Uterus (tissue), 2 donors: ENCODE measurements around the gene CCN2.

Experiments used
- POLR2A ChIP-seq, 2 donors: fragments of 450-650 bp; IDR thresholded peaks; one replicate each; pipeline ENCODE4 v1.6.1; 2016; ENCODE audit warnings: antibody characterized with exemption in 2 of 2, mild to moderate bottlenecking in 1 of 2, moderate library complexity in 1 of 2
- TF ChIP-seq, protein P1 (sequence below), 4 experiments: fragments of 200-600 bp in 2 of 4; fragments of 450-650 bp in 2 of 4; sonication (generic) in 2 of 4; IDR thresholded peaks; one replicate each; pipeline ENCODE4 v1.5.1; 2016 to 2019; ENCODE audit warnings: antibody characterized with exemption in 4 of 4, mild to moderate bottlenecking in 2 of 4, moderate library complexity in 1 of 4

DNA sequence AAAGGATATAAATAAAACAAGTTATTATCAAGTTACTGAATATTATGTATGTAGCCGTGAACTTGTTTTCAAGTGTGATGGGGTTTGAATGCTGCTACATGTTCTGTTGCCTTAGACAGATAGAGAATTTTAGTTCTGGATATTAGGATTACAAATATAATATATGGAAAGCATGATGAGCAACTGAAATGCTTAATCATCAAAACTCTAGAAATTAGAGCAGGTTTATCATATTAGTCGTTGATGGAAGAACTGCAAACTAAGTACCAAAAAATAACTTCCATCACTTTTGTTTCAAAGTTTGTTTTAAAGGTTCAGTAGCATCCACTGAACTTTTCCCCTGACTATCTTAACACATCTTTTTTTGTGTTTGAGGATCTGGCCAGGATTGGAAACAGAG, 49.1 kb upstream of the CCN2 start:
- TF ChIP-seq, protein P1, sequence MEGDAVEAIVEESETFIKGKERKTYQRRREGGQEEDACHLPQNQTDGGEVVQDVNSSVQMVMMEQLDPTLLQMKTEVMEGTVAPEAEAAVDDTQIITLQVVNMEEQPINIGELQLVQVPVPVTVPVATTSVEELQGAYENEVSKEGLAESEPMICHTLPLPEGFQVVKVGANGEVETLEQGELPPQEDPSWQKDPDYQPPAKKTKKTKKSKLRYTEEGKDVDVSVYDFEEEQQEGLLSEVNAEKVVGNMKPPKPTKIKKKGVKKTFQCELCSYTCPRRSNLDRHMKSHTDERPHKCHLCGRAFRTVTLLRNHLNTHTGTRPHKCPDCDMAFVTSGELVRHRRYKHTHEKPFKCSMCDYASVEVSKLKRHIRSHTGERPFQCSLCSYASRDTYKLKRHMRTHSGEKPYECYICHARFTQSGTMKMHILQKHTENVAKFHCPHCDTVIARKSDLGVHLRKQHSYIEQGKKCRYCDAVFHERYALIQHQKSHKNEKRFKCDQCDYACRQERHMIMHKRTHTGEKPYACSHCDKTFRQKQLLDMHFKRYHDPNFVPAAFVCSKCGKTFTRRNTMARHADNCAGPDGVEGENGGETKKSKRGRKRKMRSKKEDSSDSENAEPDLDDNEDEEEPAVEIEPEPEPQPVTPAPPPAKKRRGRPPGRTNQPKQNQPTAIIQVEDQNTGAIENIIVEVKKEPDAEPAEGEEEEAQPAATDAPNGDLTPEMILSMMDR (IDR thresholded peaks at IDR 0.05), result no peak
- TF ChIP-seq POLR2A (IDR thresholded peaks at IDR 0.05), result no peak
